Measurements from ENCODE around the gene ADGRA1.

Gene ADGRA1

DNA sequence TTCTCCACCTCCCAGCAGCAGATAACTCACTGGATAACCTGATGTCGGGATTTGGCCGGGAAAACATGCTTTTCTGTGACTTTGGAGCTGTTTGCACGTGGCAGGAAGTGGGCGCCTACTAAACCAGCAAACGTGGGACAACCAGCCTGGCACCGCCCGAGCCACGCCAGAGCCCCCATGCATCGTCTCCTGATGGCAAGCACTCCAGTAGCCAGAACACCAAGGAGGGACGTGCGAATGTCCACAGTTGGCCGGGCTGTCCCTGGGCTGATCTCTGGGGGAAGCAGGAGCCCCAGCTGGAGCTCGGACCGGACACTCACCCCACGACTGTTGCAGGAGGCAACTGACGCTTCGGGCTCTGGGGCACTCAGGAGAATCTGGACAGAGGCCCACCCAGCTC lies 7.1 kb downstream of the ADGRA1 start:
- DNase-seq (ENCODE audit: low read depth), result no peak

DNA sequence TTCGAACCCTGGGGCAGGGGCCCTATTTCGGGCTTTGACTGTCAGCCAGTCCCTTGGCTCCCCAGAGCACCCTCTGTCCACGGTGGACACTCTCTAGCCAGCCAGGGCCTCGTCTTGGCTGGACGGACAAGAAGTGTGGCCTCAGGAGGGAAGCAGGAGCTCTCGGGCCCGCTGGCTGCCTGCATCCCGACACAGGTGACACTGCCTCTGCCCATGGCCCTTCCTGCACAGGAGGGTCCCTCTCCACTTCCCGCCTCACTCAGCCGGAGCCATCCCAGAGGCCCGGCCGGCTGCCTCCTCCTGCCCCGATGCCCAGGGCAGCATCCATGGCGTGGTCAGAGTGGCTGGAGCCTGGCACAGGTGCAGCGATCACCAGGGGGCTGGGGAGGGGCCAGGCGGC lies 7.9 kb downstream of the ADGRA1 start:
- no peak for DNase-seq (ENCODE audit: low read depth)

- DNase-seq (ENCODE audit: low read depth), result no peak
These were observed 9.0 kb downstream of the ADGRA1 start for GRCh38 chr10:133096616-133097269.

- no peak for DNase-seq (ENCODE audit: low read depth)
These were observed 9.7 kb downstream of the ADGRA1 start for GRCh38 chr10:133097418-133097817.

DNA sequence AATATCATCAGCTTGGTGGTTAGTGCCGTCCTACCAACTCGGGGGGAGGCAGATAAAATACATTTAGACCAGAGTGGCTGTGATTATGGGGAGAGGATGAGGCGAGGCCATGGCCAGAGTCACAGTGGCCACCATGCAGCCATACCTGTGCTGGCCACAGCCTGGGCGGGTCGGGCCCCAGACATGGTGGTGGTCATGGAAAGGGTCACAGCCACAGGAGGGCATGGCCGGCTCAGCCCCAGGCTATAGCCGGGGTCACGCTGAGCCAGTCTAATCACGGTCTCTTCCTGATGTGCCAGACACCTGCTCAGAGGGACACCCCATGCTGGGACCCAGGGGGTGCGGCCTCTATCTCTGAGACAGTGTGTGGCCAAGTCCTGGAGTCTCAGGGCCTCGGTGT lies 10.2 kb downstream of the ADGRA1 start:
- no peak for DNase-seq (ENCODE audit: low read depth)

DNA sequence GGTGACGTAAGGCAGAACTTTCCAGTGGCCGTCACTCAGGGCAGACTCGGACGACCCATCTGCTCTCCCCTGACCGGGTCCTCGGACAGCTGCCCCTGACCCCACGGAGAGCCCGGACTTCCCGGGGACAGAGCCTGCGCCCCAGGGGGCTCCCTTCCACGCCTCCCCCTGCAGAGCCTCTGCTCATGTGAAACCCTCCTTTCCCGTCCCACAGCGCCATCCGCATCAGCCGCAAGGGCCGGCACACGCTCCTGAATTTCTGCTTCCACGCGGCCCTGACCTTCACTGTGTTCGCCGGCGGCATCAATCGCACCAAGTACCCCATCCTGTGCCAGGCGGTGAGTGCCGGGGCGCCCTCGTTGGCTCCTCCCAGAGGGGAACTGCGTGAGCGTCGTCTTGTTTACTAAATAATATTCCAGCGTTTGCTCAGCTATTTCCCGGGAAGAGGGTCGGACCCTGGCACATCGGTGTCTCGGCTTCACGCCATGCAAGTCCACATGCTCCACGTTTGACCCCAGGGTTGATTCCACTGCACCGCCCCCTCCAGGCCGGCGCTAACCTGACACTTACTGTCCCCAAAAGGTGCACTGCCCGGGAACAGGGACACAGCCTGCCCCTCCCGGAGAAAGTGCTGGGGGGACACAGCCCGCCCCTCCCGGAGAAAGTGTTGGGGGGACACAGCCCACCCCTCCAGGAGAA lies 10.9 kb downstream of the ADGRA1 start:
- no peak for DNase-seq (ENCODE audit: low read depth)

DNA sequence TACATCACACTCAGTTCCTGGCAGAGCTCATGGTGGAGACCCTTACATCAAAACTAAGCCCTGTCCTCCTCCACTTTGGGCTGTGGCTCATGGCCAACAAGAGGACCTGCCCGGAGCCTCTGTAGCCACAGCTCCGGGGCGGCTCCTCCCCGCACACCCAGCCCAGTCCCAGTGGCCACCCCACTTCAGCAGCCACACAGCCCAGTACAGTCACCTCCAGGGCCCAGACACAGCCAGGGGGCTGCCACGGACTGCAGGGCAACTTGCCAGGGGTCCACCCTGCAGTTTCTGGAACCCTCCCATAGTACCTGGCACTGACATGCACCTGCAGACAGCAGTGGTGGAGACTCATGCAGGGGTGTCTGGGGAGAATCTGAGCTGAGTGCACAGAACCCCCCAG lies 11.8 kb downstream of the ADGRA1 start:
- no peak for DNase-seq (ENCODE audit: low read depth)

GRCh38 chr10:133100186-133100585 lies 12.5 kb downstream of the ADGRA1 start:
- DNase-seq (ENCODE audit: low read depth), result no peak

DNA sequence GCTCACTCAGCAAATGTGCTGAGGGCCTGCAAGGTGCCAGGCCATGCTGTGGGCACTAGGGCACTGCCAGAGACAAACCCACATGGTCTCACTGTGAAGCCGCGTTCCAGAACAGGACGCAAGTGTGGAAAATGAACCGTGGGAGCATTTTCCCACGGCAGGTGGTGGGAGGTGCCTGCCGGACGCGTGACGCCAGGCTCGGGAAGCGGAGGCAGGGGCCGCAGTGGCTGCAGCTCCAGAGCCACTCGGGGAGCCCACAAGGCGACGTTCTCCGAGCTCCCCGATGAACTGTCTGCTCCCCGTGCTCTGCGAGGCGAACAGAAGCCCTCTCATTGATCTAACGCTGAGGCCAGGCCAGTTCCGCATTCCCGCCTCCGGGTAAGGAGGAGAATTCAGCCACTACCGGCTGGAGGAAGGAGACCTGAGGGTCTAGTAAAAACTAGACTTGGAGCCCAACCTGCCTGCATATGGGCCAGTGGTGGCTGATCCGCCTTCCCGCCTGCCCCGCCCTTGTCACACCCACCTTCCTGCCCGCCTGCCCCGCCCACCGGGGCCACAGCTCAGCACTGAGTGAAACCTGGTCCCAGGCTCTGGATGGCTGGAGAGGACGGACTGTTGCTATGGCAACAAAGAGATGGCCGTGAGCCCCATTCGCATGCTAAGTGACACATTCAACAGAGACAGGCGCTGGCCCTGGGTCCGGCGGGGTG lies 13.1 kb downstream of the ADGRA1 start:
- DNase-seq (ENCODE audit: low read depth), result no peak

DNA sequence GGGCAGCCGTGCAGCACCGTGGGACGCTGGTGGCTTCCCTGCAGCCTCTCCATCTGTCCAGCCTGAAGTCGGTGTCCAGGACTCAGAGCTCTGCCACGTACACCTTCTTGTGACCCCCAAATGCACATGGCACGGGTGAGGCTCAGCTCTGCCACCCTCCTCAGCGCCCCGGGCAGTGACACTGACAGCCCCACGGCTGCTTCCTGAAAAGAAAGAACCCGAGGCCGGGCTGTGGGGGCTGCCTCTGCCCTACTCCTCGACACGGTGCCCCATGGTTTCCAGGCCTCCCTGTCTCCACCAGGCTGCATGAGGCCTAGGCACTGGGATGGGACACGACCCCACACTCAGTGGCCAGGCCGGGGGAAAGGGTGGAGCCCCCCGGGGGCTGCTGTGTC lies 13.7 kb downstream of the ADGRA1 start:
- no peak for DNase-seq (ENCODE audit: low read depth)

GRCh38 chr10:133102415-133103095 lies 14.8 kb downstream of the ADGRA1 start:
- DNase-seq (ENCODE audit: low read depth), result no peak

DNA sequence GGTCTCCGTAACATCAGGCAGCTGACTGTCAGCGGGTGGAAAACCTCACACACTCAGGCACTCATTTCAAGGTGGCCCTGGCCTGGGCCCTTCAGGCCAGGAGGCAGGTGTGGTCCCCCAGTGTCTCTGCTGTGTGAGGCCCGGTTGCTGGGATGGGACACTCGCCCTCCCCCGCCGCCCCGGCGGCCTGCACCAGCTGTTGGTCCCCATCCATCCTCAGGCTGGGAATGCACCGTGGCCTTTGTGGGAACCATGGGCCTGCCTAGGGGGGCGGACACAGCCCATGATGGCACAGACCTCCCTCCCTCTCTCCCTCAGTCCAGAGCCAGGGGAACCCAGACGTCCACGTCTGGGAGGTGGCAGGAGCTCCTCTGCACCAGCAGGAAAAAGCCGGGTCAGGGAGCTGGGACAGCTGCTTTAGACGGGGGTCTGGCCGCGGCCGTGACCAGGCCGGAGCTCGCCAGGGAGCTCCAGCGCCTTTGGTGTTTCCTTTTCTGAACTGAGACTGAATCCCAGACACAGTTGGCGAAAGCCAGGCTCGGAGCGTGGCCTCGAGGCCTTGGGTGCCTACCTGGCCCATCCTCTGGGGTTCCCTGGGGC lies 15.7 kb downstream of the ADGRA1 start:
- no peak for DNase-seq (ENCODE audit: low read depth)

GRCh38 chr10:133104068-133104962 lies 16.6 kb downstream of the ADGRA1 start:
- no peak for DNase-seq (ENCODE audit: low read depth)

DNA sequence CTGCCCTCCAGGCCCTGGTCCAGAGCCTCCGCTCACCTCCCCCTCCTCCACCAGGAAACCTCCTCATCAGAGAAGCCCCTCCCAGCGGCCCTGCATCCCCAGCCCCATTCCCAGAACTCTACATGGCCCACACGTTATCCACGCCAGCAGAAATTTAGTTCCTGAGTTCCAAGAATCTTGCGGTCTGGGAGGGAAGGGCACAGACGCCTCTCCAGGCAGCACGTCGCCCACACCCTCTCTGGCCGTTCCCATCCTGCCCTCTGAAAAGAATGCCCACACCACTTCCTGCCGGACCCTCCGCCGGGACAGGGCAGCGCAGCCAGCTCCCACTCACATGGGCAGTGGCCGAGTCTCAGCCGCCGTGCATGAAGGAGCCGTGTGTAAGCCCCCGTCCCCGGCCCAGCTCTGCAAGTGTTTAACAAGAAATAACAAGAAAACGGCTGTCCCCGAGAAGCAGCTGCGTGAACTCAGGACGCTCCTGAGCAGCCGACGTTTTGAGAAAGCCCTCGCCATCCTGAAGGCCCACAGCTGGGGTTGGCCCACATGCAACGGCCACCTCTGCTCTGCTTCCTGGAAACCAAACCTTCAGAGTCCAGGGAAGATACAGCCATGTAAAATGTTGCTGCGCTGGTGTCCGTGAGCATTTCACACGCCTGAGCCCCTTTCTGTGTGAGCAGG lies 17.4 kb downstream of the ADGRA1 start:
- DNase-seq (ENCODE audit: low read depth), result no peak

DNA sequence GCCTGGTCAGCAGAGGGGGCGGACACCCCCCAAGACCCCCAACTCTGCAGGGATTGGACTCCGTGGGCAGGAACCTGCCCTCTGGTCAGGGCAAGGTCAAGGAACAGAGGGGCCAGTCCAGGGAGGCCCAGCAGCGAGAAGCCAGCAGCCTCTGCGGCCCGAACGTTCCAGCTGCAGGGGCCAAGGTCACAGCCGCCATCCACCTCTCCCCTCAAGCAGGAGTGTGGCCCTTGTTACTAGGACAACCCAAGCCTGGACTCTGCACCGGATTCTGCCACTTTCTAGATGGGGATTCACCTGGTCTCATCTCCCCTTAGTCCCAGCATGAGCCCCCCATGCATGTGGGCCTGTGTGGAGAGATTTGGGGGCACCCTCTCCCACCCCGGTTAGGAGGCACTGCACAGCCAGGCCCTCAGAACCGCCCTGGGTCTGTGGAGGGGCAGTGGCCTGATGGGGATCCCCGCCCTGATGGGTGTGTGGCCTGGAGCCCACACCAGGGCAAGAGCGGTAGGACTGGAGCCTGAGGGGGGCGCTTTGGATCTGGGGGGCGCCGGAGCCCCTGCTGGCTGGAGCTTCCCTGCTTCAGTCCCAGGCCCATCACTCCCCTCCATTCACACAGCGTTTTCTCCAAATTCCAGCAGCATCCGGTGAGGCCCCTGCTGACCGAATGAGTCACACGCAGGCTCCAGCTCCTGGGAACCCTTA lies 18.1 kb downstream of the ADGRA1 start:
- DNase-seq (ENCODE audit: low read depth), result no peak

- DNase-seq (ENCODE audit: low read depth), result no peak
These were observed 18.8 kb downstream of the ADGRA1 start for GRCh38 chr10:133106516-133106915.

DNA sequence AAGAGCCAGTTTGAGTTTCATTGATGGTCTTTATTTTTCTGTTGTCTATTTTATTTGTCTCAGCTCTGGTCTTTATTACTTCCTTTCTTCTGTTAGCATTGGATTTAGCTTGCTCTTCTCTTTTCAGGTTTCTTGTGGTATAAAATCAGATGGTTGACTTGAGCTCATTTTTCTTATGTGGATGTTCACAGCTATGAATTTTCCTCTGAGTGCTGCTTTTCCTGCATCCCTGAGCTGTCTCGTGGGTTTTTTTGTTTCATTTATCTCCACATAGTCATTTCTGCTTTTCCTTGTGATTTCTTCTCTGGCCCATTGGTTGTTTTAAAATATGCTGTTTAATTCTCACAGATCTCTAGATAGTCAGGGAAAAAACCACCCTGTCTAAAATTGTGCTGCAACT lies 19.7 kb downstream of the ADGRA1 start:
- no peak for DNase-seq (ENCODE audit: low read depth)

- DNase-seq (ENCODE audit: low read depth), result no peak
These were observed 22.0 kb downstream of the ADGRA1 start for GRCh38 chr10:133109711-133110110.

DNA sequence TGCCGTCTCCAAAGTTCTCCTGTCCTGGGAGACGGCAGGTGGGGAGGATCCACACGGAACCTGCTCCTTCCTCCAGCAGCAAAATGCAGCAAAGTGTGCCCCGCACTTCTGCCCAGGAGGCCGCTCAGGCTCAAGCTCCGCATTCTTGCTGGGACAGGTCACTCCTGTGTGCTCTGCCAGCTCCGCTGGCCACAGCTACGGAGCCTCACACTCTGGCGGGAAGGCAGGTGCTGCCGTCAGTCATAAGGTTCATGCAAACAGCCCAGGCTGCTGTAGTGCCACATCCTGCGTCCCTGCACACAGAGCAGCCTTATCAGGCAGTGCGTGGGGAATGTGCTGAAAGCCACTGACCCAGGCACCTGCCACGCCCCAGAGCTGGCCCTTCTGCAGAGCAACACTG lies 22.4 kb downstream of the ADGRA1 start:
- DNase-seq (ENCODE audit: low read depth), result no peak

DNA sequence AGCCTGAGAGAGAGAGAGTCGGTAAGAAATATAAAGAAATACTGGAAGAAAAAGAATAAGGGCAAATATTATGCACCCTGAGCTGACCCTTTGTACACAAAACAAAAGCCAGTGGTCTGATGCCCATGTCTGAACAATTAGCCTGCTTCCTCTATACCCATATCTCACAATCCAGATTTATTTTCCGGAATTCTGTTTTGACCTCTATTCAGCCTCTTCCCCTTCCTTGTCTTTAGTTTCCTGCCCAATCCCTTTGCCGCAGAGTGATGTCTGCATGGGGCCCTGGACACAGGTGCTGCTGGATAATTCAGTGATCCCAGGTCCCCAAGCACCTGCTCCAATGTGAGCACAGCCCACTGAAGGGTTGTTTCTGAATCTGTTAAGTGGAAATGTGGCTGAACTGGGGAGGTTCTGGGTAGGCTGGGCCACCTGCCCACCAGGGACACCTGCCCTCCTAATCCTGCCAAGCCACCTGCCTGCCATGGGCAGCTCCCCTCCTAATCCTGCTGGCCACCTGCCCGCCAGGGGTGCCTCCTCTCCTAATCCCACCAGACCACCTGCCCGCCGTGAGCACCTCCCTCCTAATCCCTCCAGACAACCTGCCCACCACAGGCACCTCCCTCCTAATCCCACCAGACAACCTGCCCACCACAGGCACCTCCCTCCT lies 23.0 kb downstream of the ADGRA1 start:
- DNase-seq (ENCODE audit: low read depth), result no peak
